PC-3 (cell line): ENCODE results near the gene TMEM164. TPM values are rescaled to one million over a fixed set of nuclear protein-coding genes. Genes with fewer than 3 reads are reported as not detected.
A peak's percentile ranks its signal among the peaks of the same experiment; 100 is the strongest.

ENCODE experiments used
- ATAC-seq: fragments of 200-7000 bp; cut with Tn5 transposase; 2 replicates; pipeline ENCODE4 v1.9.1; 2020; ENCODE audit warnings: mild to moderate bottlenecking, moderate library complexity
- BruUV-seq: library from RNA; stranded (reverse); fragments of 400-500 nt; replicated peaks from 2 replicates; lab custom pipeline; 2021; lab: Mats Ljungman, UMichigan
- CTCF ChIA-PET: fragments of 300-600 bp; sonication (Branson Sonifier 250); formaldehyde crosslinking; loops from one replicate; lab custom pipeline; 2022; ENCODE audit warnings: antibody characterized with exemption; lab: Charles Lee
- POLR2A ChIA-PET: fragments of 300-600 bp; sonication (Branson Sonifier 250); formaldehyde crosslinking; loops from one replicate; lab custom pipeline; 2022; ENCODE audit warnings: antibody characterized with exemption; ENCODE audit not compliant: unreplicated experiment; lab: Charles Lee
- DNase-seq: peaks from one replicate; pipeline ENCODE4 v3.0.0-alpha.2; 2015
- H2AFZ ChIP-seq: fragments of 300-600 bp; sonication (generic); 2 replicates; pipeline ENCODE4 v1.6.0; 2016; ENCODE audit warnings: antibody characterized with exemption, low read length
- H3F3A ChIP-seq: fragments of 300-600 bp; sonication (generic); one replicate; pipeline ENCODE4 v1.6.0; 2017; ENCODE audit warnings: antibody characterized with exemption, low read length, control low read depth, mild to moderate bottlenecking; ENCODE audit not compliant: unreplicated experiment
- H3K27ac ChIP-seq: fragments of 300-600 bp; sonication (generic); 2 replicates; pipeline ENCODE4 v1.5.1; 2016; ENCODE audit warnings: mild to moderate bottlenecking, low read length
- H3K27me3 ChIP-seq: fragments of 300-600 bp; sonication (generic); 2 replicates; pipeline ENCODE4 v1.6.1; 2016; ENCODE audit warnings: low read length, mixed read lengths
- H3K36me3 ChIP-seq: fragments of 300-600 bp; sonication (generic); 2 replicates; pipeline ENCODE4 v1.6.1; 2016; ENCODE audit warnings: low read depth, mixed run types, low read length, mixed read lengths
- H3K4me1 ChIP-seq: fragments of 300-600 bp; sonication (generic); 2 replicates; pipeline ENCODE4 v1.5.1; 2016; ENCODE audit warnings: low read length; ENCODE audit not compliant: insufficient read depth
- H3K4me2 ChIP-seq: fragments of 300-600 bp; sonication (generic); 2 replicates; pipeline ENCODE4 v1.6.0; 2016; ENCODE audit warnings: low read length
- H3K4me3 ChIP-seq: fragments of 300-600 bp; sonication (generic); 2 replicates; pipeline ENCODE4 v1.5.1; 2016; ENCODE audit warnings: mild to moderate bottlenecking, low read length, mixed read lengths
- H3K79me2 ChIP-seq: fragments of 300-600 bp; sonication (generic); 2 replicates; pipeline ENCODE4 v1.6.1; 2017; ENCODE audit warnings: low read length, mixed read lengths
- H3K9ac ChIP-seq: fragments of 300-600 bp; sonication (generic); 2 replicates; pipeline ENCODE4 v1.6.0; 2016; ENCODE audit warnings: mild to moderate bottlenecking, low read length
- H3K9me2 ChIP-seq: fragments of 300-600 bp; sonication (generic); replicated peaks from 2 replicates; pipeline ENCODE4 v1.6.1; 2016; ENCODE audit warnings: mixed run types, low read length, mixed read lengths
- H3K9me3 ChIP-seq: fragments of 300-600 bp; sonication (generic); 2 replicates; pipeline ENCODE4 v1.6.1; 2016; ENCODE audit warnings: low read length, mixed read lengths
- H4K20me1 ChIP-seq: fragments of 300-600 bp; sonication (generic); 2 replicates; pipeline ENCODE4 v1.6.1; 2016; ENCODE audit warnings: low read length, mixed read lengths
- EZH2 ChIP-seq: fragments of 300-600 bp; sonication (generic); IDR thresholded peaks from one replicate; pipeline ENCODE4 v1.6.1; 2017; ENCODE audit warnings: antibody characterized with exemption, mild to moderate bottlenecking, low read length; ENCODE audit not compliant: unreplicated experiment
- EZH2phosphoT487 ChIP-seq: fragments of 300-600 bp; sonication (generic); IDR thresholded peaks from 2 replicates; pipeline ENCODE4 v1.6.1; 2018; ENCODE audit warnings: mild to moderate bottlenecking, antibody characterized with exemption, low read length, borderline replicate concordance
- intact Hi-C: fragments of 100-400 bp; cut with micrococcal nuclease; formaldehyde crosslinking; loops from 2 replicates; pipeline ENCODE4 v1.9.0; 2023
- total RNA-seq: library from RNA; depleted of rRNA; stranded (reverse); fragments of >200 nt; gene quantifications from 2 replicates; pipeline ENCODE4 v1.2.3, GENCODE V29; 2014
- TF ChIP-seq, protein P1 (sequence below): fragments of 300-600 bp; sonication (generic); conservative IDR thresholded peaks from 2 replicates; pipeline ENCODE4 v1.5.1; 2017; ENCODE audit warnings: antibody characterized with exemption, low read depth, mild to moderate bottlenecking, low read length

The TMEM164 gene
- total RNA-seq, 1 experiment from 2014 or later, result 26.6 TPM

DNA sequence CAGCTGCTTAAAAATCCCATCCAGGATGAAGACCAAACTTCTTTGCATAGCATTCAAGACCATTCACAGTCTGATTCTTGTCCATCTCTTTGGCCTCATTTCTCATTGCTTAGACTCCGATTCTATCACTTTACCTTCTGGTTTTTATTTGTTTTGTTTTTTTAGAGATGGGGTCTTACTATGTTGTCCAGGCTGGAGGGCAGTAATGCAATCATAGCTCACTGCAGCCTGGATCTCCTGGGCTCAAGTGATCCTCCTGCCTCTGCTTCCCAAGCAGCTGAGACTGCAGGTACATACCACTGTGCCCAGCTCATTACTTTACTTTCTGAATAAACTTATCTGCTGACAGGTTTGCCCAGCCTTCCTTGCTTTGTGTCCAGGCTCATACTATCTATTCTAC, 152.8 kb downstream of the TMEM164 start:
- H3K4me1 ChIP-seq, result peaks cover 2% of the 10 kb centered on the region
- H3K36me3 ChIP-seq, result no peaks in the 10 kb centered on the region
- H3K9me2 ChIP-seq, result no peaks in the 10 kb centered on the region
- H4K20me1 ChIP-seq, result no peaks in the 10 kb centered on the region
- POLR2A ChIA-PET, result no interaction called here
- intact Hi-C loops, result loop anchor here (1.0 kb wide), 1 partner anchor 252 kb away; no protein-coding TSS in a partner anchor
- no peaks in the 10 kb centered on the region for H3F3A ChIP-seq
- no peak overlapping the region for H3K4me3 ChIP-seq
- no peak for ATAC-seq
- H3K27me3 ChIP-seq, result no peaks in the 10 kb centered on the region
- 0 out of 2 replicates have a peak, but pooled peaks cover under 1% of the 10 kb centered on the region for H3K79me2 ChIP-seq
- no TSS peak for BruUV-seq
- no peak overlapping the region for H2AFZ ChIP-seq
- no peak overlapping the region for H3K9ac ChIP-seq
- no peak overlapping the region for H3K4me2 ChIP-seq
- no peak for TF ChIP-seq EZH2
- TF ChIP-seq, protein P1, sequence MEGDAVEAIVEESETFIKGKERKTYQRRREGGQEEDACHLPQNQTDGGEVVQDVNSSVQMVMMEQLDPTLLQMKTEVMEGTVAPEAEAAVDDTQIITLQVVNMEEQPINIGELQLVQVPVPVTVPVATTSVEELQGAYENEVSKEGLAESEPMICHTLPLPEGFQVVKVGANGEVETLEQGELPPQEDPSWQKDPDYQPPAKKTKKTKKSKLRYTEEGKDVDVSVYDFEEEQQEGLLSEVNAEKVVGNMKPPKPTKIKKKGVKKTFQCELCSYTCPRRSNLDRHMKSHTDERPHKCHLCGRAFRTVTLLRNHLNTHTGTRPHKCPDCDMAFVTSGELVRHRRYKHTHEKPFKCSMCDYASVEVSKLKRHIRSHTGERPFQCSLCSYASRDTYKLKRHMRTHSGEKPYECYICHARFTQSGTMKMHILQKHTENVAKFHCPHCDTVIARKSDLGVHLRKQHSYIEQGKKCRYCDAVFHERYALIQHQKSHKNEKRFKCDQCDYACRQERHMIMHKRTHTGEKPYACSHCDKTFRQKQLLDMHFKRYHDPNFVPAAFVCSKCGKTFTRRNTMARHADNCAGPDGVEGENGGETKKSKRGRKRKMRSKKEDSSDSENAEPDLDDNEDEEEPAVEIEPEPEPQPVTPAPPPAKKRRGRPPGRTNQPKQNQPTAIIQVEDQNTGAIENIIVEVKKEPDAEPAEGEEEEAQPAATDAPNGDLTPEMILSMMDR, result no peak
- TF ChIP-seq EZH2phosphoT487, result no peak
- H3K27ac ChIP-seq, result no peak overlapping the region
- DNase-seq, result no peak
- CTCF ChIA-PET, result interaction anchor here (0.6 to 0.7 kb wide), 2 partner anchors 28 to 263 kb away, joined by 3 to 4 read pairs; no protein-coding TSS in a partner anchor
- no peaks in the 10 kb centered on the region for H3K9me3 ChIP-seq

GRCh38 chrX:110156167-110156754, 153.3 kb downstream of the TMEM164 start:
- intact Hi-C loops, result loop anchor here (1.0 kb wide), 1 partner anchor 251 kb away; no protein-coding TSS in a partner anchor
- no peaks in the 10 kb centered on the region for H4K20me1 ChIP-seq
- no peak overlapping the region for H3K4me2 ChIP-seq
- H3K36me3 ChIP-seq, result no peaks in the 10 kb centered on the region
- H3K9me2 ChIP-seq, result no peaks in the 10 kb centered on the region
- peak; percentile 52 for DNase-seq
- ATAC-seq, result no peak
- H3K4me1 ChIP-seq, result peaks cover 7% of the 10 kb centered on the region
- CTCF ChIA-PET, result interaction anchor here (0.6 to 0.7 kb wide), 2 partner anchors 29 to 262 kb away, joined by 3 to 4 read pairs; no protein-coding TSS in a partner anchor
- no peak overlapping the region for H3K27ac ChIP-seq
- H3F3A ChIP-seq, result no peaks in the 10 kb centered on the region
- no peak overlapping the region for H2AFZ ChIP-seq
- no peak overlapping the region for H3K4me3 ChIP-seq
- H3K27me3 ChIP-seq, result no peaks in the 10 kb centered on the region
- peaks cover 6% of the 10 kb centered on the region; the same call in 1 of the 2 replicates for H3K79me2 ChIP-seq
- BruUV-seq, result no TSS peak
- no peak overlapping the region for H3K9ac ChIP-seq
- POLR2A ChIA-PET, result no interaction called here
- TF ChIP-seq EZH2phosphoT487 (no peak), EZH2 (no peak)
- TF ChIP-seq, protein P1, result peak; percentile 54
- no peaks in the 10 kb centered on the region for H3K9me3 ChIP-seq

DNA sequence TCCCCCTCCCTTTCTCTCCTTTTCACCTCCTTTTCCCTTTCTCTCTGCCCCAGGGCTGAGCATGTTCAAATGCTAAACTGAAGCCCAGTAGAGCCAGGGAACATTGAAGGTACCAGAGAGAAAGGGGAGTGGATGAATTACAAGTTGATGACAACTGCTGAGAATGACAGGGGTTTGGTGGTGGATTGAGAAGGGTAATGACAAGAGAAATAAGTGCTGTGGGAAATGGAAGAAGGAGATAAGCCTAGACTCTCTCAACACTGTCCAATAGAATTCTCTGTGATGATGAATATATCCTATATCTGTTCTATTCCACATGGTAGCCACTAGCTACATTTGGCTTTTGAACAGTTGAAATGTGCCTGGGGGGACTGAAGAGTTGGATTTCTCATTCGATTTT, 154.5 kb downstream of the TMEM164 start:
- Histone ChIP-seq H2AFZ (no peak overlapping the region), H3K36me3 (no peaks in the 10 kb centered on the region), H3K9me3 (no peaks in the 10 kb centered on the region), H3K9me2 (no peaks in the 10 kb centered on the region), H3K9ac (no peak overlapping the region), H3F3A (no peaks in the 10 kb centered on the region), H3K4me3 (no peak overlapping the region), H3K27ac (no peak overlapping the region), H3K79me2 (peaks cover 14% of the 10 kb centered on the region), H3K4me1 (peaks cover 16% of the 10 kb centered on the region), H4K20me1 (no peaks in the 10 kb centered on the region), H3K27me3 (no peaks in the 10 kb centered on the region), H3K4me2 (no peak overlapping the region)
- BruUV-seq, result no TSS peak
- ChIA-PET POLR2A (no interaction called here), CTCF (no interaction called here)
- ATAC-seq, result no peak
- intact Hi-C loops, result no loop called here
- DNase-seq, result no peak
- no peak for TF ChIP-seq EZH2phosphoT487
- TF ChIP-seq, protein P1, result no peak
- TF ChIP-seq EZH2, result no peak
